ENCODE results near the gene FBXO40. TPM values are rescaled to one million over a fixed set of nuclear protein-coding genes. Genes with fewer than 3 reads are reported as not detected.

The FBXO40 gene
- total RNA-seq, 2 donors from 2014 or later: 81.6 to 187 TPM

DNA sequence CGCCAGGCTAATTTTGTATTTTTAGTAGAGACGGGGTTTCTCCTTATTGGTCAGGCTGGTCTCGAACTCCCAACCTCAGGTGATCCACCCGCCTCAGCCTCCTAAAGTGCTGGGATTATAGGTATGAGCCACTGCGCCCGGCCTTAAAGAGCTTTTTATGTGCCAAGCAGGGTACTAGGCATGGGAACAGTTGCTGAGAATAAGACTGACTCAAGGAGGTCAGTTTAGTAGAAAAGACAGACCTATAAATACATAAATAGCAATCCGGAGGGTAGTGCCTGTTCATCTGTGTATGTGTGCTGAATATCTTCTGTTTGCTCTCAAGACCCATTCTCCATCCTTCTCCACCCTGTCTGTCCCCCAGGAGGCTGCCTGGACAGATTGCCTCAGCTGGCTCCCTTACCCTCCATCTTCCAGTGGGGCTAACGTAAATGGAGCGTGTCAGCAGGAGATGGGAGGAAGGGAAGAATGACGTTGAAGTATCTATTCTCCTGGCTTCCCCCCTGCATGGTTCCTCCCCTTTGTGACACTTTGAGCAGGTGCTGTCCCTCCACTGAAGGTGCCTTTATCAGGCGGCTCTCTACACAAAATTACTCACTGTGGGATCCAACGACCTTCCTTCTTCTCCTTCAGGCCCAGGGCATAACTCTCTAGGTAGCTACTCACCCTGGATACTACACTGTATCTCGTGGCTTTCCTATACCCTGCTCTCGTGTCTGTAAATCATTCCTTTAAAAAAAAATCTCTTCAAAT lies 31.1 kb downstream of the FBXO40 start:
- peaks cover 43% of the 10 kb centered on the region for H3K36me3 ChIP-seq
- no peak for TF ChIP-seq CTCF (IDR thresholded peaks at IDR 0.05)
- H3K9me3 ChIP-seq: no peaks in the 10 kb centered on the region
- H3K4me1 ChIP-seq: peaks cover 0 to 6% of the 10 kb centered on the region in 2 donors
- DNase-seq (ENCODE audit: low spot score): peak; percentile 26
- H3K27me3 ChIP-seq: no peaks in the 10 kb centered on the region
- H3K4me3 ChIP-seq: no peak overlapping the region
- H3K27ac ChIP-seq: peak overlapping the region; percentile 39 to 80

DNA sequence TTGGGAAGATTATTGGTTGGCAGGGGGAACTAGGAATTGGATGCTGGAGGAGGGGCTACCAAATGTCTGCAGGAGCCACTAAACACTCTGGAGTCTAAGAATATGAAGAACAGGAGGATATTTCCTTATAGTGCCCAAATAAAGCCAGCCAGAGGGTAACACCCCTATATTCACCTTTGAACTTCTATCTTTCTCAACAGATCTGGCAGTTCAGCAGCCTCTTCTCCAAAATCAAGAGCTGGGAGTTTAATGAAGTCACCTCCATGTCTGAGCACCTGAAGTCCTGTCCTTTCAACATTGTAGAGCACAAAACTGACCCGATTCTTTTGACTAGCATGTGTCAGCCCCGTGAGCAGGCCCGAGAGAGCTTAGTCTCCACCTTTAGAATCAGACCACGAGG lies 33.3 kb downstream of the FBXO40 start:
- H3K36me3 ChIP-seq: peaks cover 30% of the 10 kb centered on the region
- peak overlapping the region in 1 of 2 donors; percentile 84 for H3K27ac ChIP-seq
- TF ChIP-seq CTCF (IDR thresholded peaks at IDR 0.05): no peak
- H3K9me3 ChIP-seq: no peaks in the 10 kb centered on the region
- H3K4me1 ChIP-seq: peaks cover 0 to 13% of the 10 kb centered on the region in 2 donors
- DNase-seq (ENCODE audit: low spot score): no peak
- H3K27me3 ChIP-seq: no peaks in the 10 kb centered on the region
- no peak overlapping the region for H3K4me3 ChIP-seq

GRCh38 chr3:121627211-121627610 lies 34.0 kb downstream of the FBXO40 start:
- no peak for DNase-seq (ENCODE audit: low spot score)
- no peaks in the 10 kb centered on the region for H3K9me3 ChIP-seq
- peaks cover 27% of the 10 kb centered on the region for H3K36me3 ChIP-seq
- H3K4me3 ChIP-seq: no peak overlapping the region
- peaks cover 0 to 13% of the 10 kb centered on the region in 2 donors for H3K4me1 ChIP-seq
- no peak for TF ChIP-seq CTCF (IDR thresholded peaks at IDR 0.05)
- H3K27me3 ChIP-seq: no peaks in the 10 kb centered on the region
- H3K27ac ChIP-seq: peak overlapping the region in 1 of 2 donors; percentile 84

DNA sequence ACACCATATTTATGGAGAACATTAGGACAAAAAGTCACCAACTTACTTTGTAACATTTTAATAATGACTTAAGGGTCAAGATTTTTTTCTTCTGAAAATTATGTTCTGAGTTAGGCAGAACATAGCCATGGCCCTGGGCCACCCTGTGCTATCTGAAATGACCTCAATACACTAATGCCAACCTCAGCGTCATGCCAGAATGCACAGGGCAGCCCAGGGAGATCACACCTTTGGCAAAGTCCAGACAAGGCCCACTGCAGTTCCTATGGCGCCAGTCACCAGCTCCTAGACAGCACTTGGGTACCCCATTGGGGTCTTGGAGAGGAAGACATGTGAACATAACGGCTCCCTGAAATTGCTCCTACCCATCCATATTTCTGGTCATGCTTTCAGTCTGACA lies 34.4 kb downstream of the FBXO40 start:
- no peak overlapping the region for H3K4me3 ChIP-seq
- H3K36me3 ChIP-seq: peaks cover 27% of the 10 kb centered on the region
- no peak for DNase-seq (ENCODE audit: low spot score)
- H3K4me1 ChIP-seq: peaks cover 0 to 13% of the 10 kb centered on the region in 2 donors
- H3K27ac ChIP-seq: peak overlapping the region in 1 of 2 donors; percentile 84
- H3K9me3 ChIP-seq: no peaks in the 10 kb centered on the region
- TF ChIP-seq CTCF (IDR thresholded peaks at IDR 0.05): no peak
- H3K27me3 ChIP-seq: no peaks in the 10 kb centered on the region

DNA sequence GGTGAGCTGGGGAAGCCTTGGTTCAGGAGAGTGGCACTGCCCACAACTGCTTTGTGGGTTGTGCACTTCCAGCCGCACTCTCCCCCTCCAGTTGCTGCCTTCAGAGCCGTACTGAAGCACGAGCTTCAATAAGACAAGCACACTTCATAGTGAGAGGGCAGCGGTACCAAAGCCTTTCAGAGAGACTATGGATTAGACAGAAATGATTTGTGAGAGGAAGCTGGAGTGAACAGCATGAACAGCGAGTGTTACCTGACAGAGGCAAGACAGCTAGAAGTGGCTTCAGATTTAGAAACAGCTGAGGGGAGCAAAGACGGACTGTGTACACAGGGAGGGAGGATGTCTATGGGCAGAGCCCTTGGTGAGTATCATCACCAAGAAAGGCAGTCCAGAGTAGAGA lies 36.4 kb downstream of the FBXO40 start:
- Histone ChIP-seq H3K4me3 (no peak overlapping the region), H3K27me3 (no peaks in the 10 kb centered on the region), H3K27ac (peak overlapping the region; percentile 36 to 84), H3K4me1 (peaks cover 0 to 13% of the 10 kb centered on the region in 2 donors), H3K36me3 (peaks cover 20% of the 10 kb centered on the region), H3K9me3 (no peaks in the 10 kb centered on the region)
- no peak for TF ChIP-seq CTCF (IDR thresholded peaks at IDR 0.05)
- no peak for DNase-seq (ENCODE audit: low spot score)
